ENCODE results near the gene KAT2A.

DNA sequence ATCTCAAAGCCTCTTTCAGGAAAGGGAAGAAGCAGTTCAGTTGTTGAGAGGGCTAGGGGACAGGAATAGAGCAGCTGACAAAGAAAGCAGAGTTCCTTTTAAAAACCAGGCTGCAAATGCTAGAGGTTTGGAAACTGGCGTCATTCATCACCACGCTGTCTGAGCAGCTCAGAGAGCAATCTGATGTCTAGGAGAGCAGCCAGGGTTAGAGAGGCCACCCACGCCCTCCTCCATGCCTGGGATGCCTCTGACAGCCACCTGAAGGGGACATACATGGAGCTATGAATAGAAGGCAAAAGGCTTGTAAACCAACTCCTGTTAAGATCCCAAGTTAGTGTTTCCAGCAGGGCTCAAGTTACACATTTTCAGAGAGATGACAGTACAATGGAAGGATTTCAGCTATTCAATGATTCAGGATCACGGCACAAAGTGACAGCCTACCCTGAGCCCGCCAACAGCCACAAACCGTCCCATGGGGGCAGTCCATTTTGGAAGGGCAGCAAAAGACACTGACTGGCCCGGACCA, 21.3 kb upstream of the KAT2A start:
- TF ChIP-seq EZH2 (IDR thresholded peaks at IDR 0.05; ENCODE audit: low read depth): no peak
- no peak for TF ChIP-seq CTCF (conservative IDR thresholded peaks at IDR 0.05)
